Upper lobe of left lung (tissue), 6 donors: ENCODE results near the gene UGT1A4. TPM values are rescaled to one million over a fixed set of nuclear protein-coding genes. Genes with fewer than 3 reads are reported as not detected.
A peak's percentile ranks its signal among the peaks of the same experiment; 100 is the strongest.

Experiments
- ATAC-seq, 2 donors: fragments of 200-7000 bp; cut with Tn5 transposase; one replicate each; pipeline ENCODE4 v1.9.1; 2022; ENCODE audit warnings: mild to moderate bottlenecking in 2 of 2, moderate library complexity in 2 of 2; ENCODE audit not compliant: low FRiP score in 2 of 2
- DNase-seq, 2 donors: peaks; one replicate each; pipeline ENCODE4 v3.0.0-alpha.2; 2019 to 2020
- H3K27ac ChIP-seq, 4 donors: fragments of 200-600 bp; sonication (generic); one replicate each; pipeline ENCODE4 v1.5.1; 2016 to 2019
- H3K27me3 ChIP-seq, 4 donors: fragments of 200-600 bp; sonication (generic); one replicate each; pipeline ENCODE4 v1.5.1; 2017 to 2019
- H3K36me3 ChIP-seq, 4 donors: fragments of 200-600 bp; sonication (generic); one replicate each; pipeline ENCODE4 v1.5.1; 2016 to 2019
- H3K4me1 ChIP-seq, 4 donors: fragments of 200-600 bp; sonication (generic); one replicate each; pipeline ENCODE4 v1.5.1; 2018 to 2019
- H3K4me3 ChIP-seq, 4 donors: fragments of 200-600 bp; sonication (generic); one replicate each; pipeline ENCODE4 v1.5.1; 2017 to 2019; ENCODE audit warnings: mild to moderate bottlenecking in 2 of 4, moderate library complexity in 1 of 4
- H3K9me3 ChIP-seq, 4 donors: fragments of 200-600 bp; sonication (generic); one replicate each; pipeline ENCODE4 v1.5.1; 2018 to 2019
- CTCF ChIP-seq, 6 experiments: fragments of 450-650 bp in 4 of 6; fragments of 200-600 bp in 2 of 6; sonication (generic) in 2 of 6; IDR thresholded peaks; one replicate each; pipeline ENCODE4 v1.5.1; 2016 to 2019; ENCODE audit warnings: antibody characterized with exemption in 6 of 6
- EP300 ChIP-seq, 4 donors: sonication (generic); formaldehyde crosslinking; IDR thresholded peaks; one replicate each; pipeline ENCODE4 v1.5.1; 2017; ENCODE audit warnings: antibody characterized with exemption in 4 of 4, control low read depth in 2 of 4
- POLR2A ChIP-seq, 4 donors: fragments of 450-650 bp; IDR thresholded peaks; one replicate each; pipeline ENCODE4 v1.5.1; 2016 to 2017; ENCODE audit warnings: antibody characterized with exemption in 4 of 4, mild to moderate bottlenecking in 2 of 4
- POLR2AphosphoS5 ChIP-seq, 2 donors: sonication (generic); formaldehyde crosslinking; IDR thresholded peaks; one replicate each; pipeline ENCODE4 v1.5.1; 2017; ENCODE audit warnings: antibody characterized with exemption in 2 of 2
- WGBS, 2 donors: methylation state at CpG; one replicate each; pipeline ENCODE4 v1.1.5; 2017 to 2018; 5-methylcytosine and 5-hydroxymethylcytosine counted together
- total RNA-seq, 6 donors: library from RNA; depleted of rRNA in 4 of 6; stranded (reverse); fragments of >200 nt in 4 of 6; gene quantifications; one replicate each; pipeline versions ENCODE4 v1.1.0 to v1.2.1, GENCODE V29; 2016 to 2021
- donor health status: DM: no; HTN: no; CAD: no; lungs with moderate emphysema.
- donor health status: DM: no; HTN: yes; CAD: no; lungs with severe emphysema.

UGT1A4 gene
- total RNA-seq, 6 donors from 2014 or later = 0.14 to 0.69 (median 0.27) TPM; not detected in 2

- TF ChIP-seq POLR2A (IDR thresholded peaks at IDR 0.05) (no peak), CTCF (IDR thresholded peaks at IDR 0.05) (no peak), POLR2AphosphoS5 (IDR thresholded peaks at IDR 0.05) (no peak), EP300 (IDR thresholded peaks at IDR 0.05) (no peak)
- H3K36me3 ChIP-seq = no peaks in the 10 kb centered on the region
- 85 to 94% methylated on average over 3 of the region's 3 CpGs for WGBS, 2 donors
- DNase-seq = no peak
- peaks cover 0 to 2% (median 0%) of the 10 kb centered on the region in 4 donors for H3K9me3 ChIP-seq
- ATAC-seq = no peak
- no peaks in the 10 kb centered on the region for H3K4me1 ChIP-seq
- H3K4me3 ChIP-seq = no peak overlapping the region
- no peaks in the 10 kb centered on the region for H3K27me3 ChIP-seq
- H3K27ac ChIP-seq = no peak overlapping the region
Measured at GRCh38 chr2:233821196-233821595, 102.7 kb downstream of the UGT1A4 start.

GRCh38 chr2:233821709-233822100 lies 103.2 kb downstream of the UGT1A4 start:
- no peaks in the 10 kb centered on the region for H3K4me1 ChIP-seq
- TF ChIP-seq POLR2A (IDR thresholded peaks at IDR 0.05) (no peak), POLR2AphosphoS5 (IDR thresholded peaks at IDR 0.05) (no peak), CTCF (IDR thresholded peaks at IDR 0.05) (no peak), EP300 (IDR thresholded peaks at IDR 0.05) (no peak)
- H3K36me3 ChIP-seq = no peaks in the 10 kb centered on the region
- WGBS, 2 donors = 88 to 93% methylated on average over 5 to 8 of the region's 8 CpGs
- DNase-seq (no peak), ATAC-seq (no peak)
- H3K4me3 ChIP-seq = no peak overlapping the region
- H3K27me3 ChIP-seq = no peaks in the 10 kb centered on the region
- peaks cover 0 to 3% (median 0%) of the 10 kb centered on the region in 4 donors for H3K9me3 ChIP-seq
- no peak overlapping the region for H3K27ac ChIP-seq

- no peak overlapping the region for H3K27ac ChIP-seq
- H3K4me3 ChIP-seq = no peak overlapping the region
- no peaks in the 10 kb centered on the region for H3K27me3 ChIP-seq
- H3K4me1 ChIP-seq = no peaks in the 10 kb centered on the region
- H3K36me3 ChIP-seq = no peaks in the 10 kb centered on the region
- TF ChIP-seq POLR2AphosphoS5 (IDR thresholded peaks at IDR 0.05) (no peak), POLR2A (IDR thresholded peaks at IDR 0.05) (no peak), EP300 (IDR thresholded peaks at IDR 0.05) (no peak), CTCF (IDR thresholded peaks at IDR 0.05) (no peak)
- WGBS, 2 donors = 87 to 92% methylated on average over 7 to 18 of the region's 21 CpGs
- DNase-seq (peak; percentile 19 to 72), ATAC-seq (no peak)
- H3K9me3 ChIP-seq = peaks cover 0 to 3% (median 0%) of the 10 kb centered on the region in 4 donors
Measured at GRCh38 chr2:233822101-233822771, 103.7 kb downstream of the UGT1A4 start.

Other genes starting within 250 kb of the UGT1A4 start
- 10 to 100 TPM; 34.4 to 75.4 (median 50.4) TPM for gene USP40, start 152.0 kb upstream of the UGT1A4 start, total RNA-seq
- not detected for gene UGT1A8, start 101.1 kb upstream of the UGT1A4 start, total RNA-seq
- not detected for gene UGT1A10, start 82.3 kb upstream of the UGT1A4 start, total RNA-seq
- not detected for gene UGT1A9, start 46.8 kb upstream of the UGT1A4 start, total RNA-seq
- gene UGT1A7, start 36.8 kb upstream of the UGT1A4 start, total RNA-seq = not detected
- gene UGT1A6, start 25.8 kb upstream of the UGT1A4 start, total RNA-seq = 1 to 10 TPM in 1 of 6 donors, under 1 TPM in 4, not detected in 1; 0.15 to 5.0 (median 0.33) TPM
- gene UGT1A5, start 5.8 kb upstream of the UGT1A4 start, total RNA-seq = 1 to 10 TPM in 1 of 6 donors, not detected in 5; 1.0 TPM
- under 1 TPM in 1 of 6 donors, not detected in 5; 0.30 TPM for gene UGT1A3, start 10.3 kb downstream of the UGT1A4 start, total RNA-seq
- 1 to 10 TPM in 2 of 6 donors, under 1 TPM in 1, not detected in 3; 0.15 to 1.4 (median 1.0) TPM for gene UGT1A1, start 41.5 kb downstream of the UGT1A4 start, total RNA-seq
- not detected for gene MROH2A, start 59.6 kb downstream of the UGT1A4 start, total RNA-seq
- 1 to 10 TPM in 4 of 6 donors, under 1 TPM in 1, not detected in 1; 0.98 to 3.2 (median 1.3) TPM for gene HJURP, start 135.8 kb downstream of the UGT1A4 start, total RNA-seq
- gene TRPM8, start 198.6 kb downstream of the UGT1A4 start, total RNA-seq = under 1 TPM in 2 of 6 donors, not detected in 4; 0.17 to 0.30 TPM